Measurements from ENCODE around the gene PAQR7. TPM values are rescaled to one million over a fixed set of nuclear protein-coding genes. Genes with fewer than 3 reads are reported as not detected.
"Not testable (repeated sequence)": the region's sequence is repeated elsewhere in the genome, so short reads cannot be mapped to it uniquely, and the experiment has no call there.

PAQR7 gene
- total RNA-seq, 1 donor from 2014 or later, result 7.9 TPM

- no peaks in the 10 kb centered on the region for H3K9me3 Mint-ChIP-seq
- no peaks in the 10 kb centered on the region for H3K27me3 Mint-ChIP-seq (ENCODE audit: low read depth)
- H3K27ac Mint-ChIP-seq, result no peak overlapping the region
- intact Hi-C loops (cut with micrococcal nuclease), result no loop called here
- peaks cover 6% of the 10 kb centered on the region for H3K36me3 Mint-ChIP-seq (ENCODE audit: low read depth)
- DNase-seq (ENCODE audit: low spot score), result no peak
- no peak overlapping the region for H3K4me3 Mint-ChIP-seq (ENCODE audit: low read depth)
- H3K4me1 Mint-ChIP-seq (ENCODE audit: low read depth), result no peaks in the 10 kb centered on the region
Observed at GRCh38 chr1:25844536-25845337, 30.8 kb downstream of the PAQR7 start.

- intact Hi-C loops (cut with micrococcal nuclease), result no loop called here
- Mint-ChIP-seq H3K9me3 (no peaks in the 10 kb centered on the region), H3K4me1 (ENCODE audit: low read depth) (no peaks in the 10 kb centered on the region), H3K36me3 (ENCODE audit: low read depth) (peaks cover 6% of the 10 kb centered on the region), H3K27ac (no peak overlapping the region), H3K4me3 (ENCODE audit: low read depth) (no peak overlapping the region), H3K27me3 (ENCODE audit: low read depth) (no peaks in the 10 kb centered on the region)
- no peak for DNase-seq (ENCODE audit: low spot score)
Observed at GRCh38 chr1:25843483-25843882, 32.0 kb downstream of the PAQR7 start.

- not testable (repeated sequence) for H3K27ac Mint-ChIP-seq
Observed at GRCh38 chr1:25839808-25840207, 35.7 kb downstream of the PAQR7 start.

GRCh38 chr1:25837262-25837875 is 38.1 kb downstream of the PAQR7 start:
- DNase-seq (ENCODE audit: low spot score), result no peak
- no peak overlapping the region for H3K27ac Mint-ChIP-seq
- no peaks in the 10 kb centered on the region for H3K9me3 Mint-ChIP-seq
- H3K36me3 Mint-ChIP-seq (ENCODE audit: low read depth), result peaks cover 36% of the 10 kb centered on the region
- H3K4me1 Mint-ChIP-seq (ENCODE audit: low read depth), result no peaks in the 10 kb centered on the region
- no peak overlapping the region for H3K4me3 Mint-ChIP-seq (ENCODE audit: low read depth)
- intact Hi-C loops (cut with micrococcal nuclease), result no loop called here
- no peaks in the 10 kb centered on the region for H3K27me3 Mint-ChIP-seq (ENCODE audit: low read depth)

More at GRCh38 chr1:25839808-25840207, 35.7 kb downstream of the PAQR7 start:
- H3K27me3 Mint-ChIP-seq (ENCODE audit: low read depth); H3K4me3 Mint-ChIP-seq (ENCODE audit: low read depth); DNase-seq (ENCODE audit: low spot score); intact Hi-C loops (cut with micrococcal nuclease); H3K4me1 Mint-ChIP-seq (ENCODE audit: low read depth); H3K9me3 Mint-ChIP-seq: not testable (repeated sequence)
- peaks cover 17% of the 10 kb centered on the region for H3K36me3 Mint-ChIP-seq (ENCODE audit: low read depth)

GRCh38 chr1:25836695-25837094 is 38.8 kb downstream of the PAQR7 start:
- no peaks in the 10 kb centered on the region for H3K9me3 Mint-ChIP-seq
- intact Hi-C loops (cut with micrococcal nuclease), result no loop called here
- peaks cover 40% of the 10 kb centered on the region for H3K36me3 Mint-ChIP-seq (ENCODE audit: low read depth)

GRCh38 chr1:25834894-25835293 is 40.6 kb downstream of the PAQR7 start:
- no peaks in the 10 kb centered on the region for H3K27me3 Mint-ChIP-seq (ENCODE audit: low read depth)
- H3K9me3 Mint-ChIP-seq, result no peaks in the 10 kb centered on the region
- peaks cover 3% of the 10 kb centered on the region for H3K4me1 Mint-ChIP-seq (ENCODE audit: low read depth)
- no peak overlapping the region for H3K4me3 Mint-ChIP-seq (ENCODE audit: low read depth)
- intact Hi-C loops (cut with micrococcal nuclease), result no loop called here
- H3K36me3 Mint-ChIP-seq (ENCODE audit: low read depth), result peaks cover 54% of the 10 kb centered on the region
- H3K27ac Mint-ChIP-seq, result no peak overlapping the region
- DNase-seq (ENCODE audit: low spot score), result no peak

More at GRCh38 chr1:25836695-25837094, 38.8 kb downstream of the PAQR7 start:
- DNase-seq (ENCODE audit: low spot score), result no peak
- Mint-ChIP-seq H3K4me3 (ENCODE audit: low read depth) (no peak overlapping the region), H3K27ac (no peak overlapping the region), H3K4me1 (ENCODE audit: low read depth) (peaks cover 1% of the 10 kb centered on the region), H3K27me3 (ENCODE audit: low read depth) (no peaks in the 10 kb centered on the region)

- H3K27ac Mint-ChIP-seq, result no peak overlapping the region
Observed at GRCh38 chr1:25833158-25833557, 42.4 kb downstream of the PAQR7 start.

GRCh38 chr1:25832336-25833037 is 43.0 kb downstream of the PAQR7 start:
- peaks cover 68% of the 10 kb centered on the region for H3K36me3 Mint-ChIP-seq (ENCODE audit: low read depth)

More at GRCh38 chr1:25833158-25833557, 42.4 kb downstream of the PAQR7 start:
- Mint-ChIP-seq H3K27me3 (ENCODE audit: low read depth) (no peaks in the 10 kb centered on the region), H3K36me3 (ENCODE audit: low read depth) (peaks cover 66% of the 10 kb centered on the region), H3K9me3 (no peaks in the 10 kb centered on the region), H3K4me3 (ENCODE audit: low read depth) (no peak overlapping the region), H3K4me1 (ENCODE audit: low read depth) (peaks cover 3% of the 10 kb centered on the region)
- no peak for DNase-seq (ENCODE audit: low spot score)
- intact Hi-C loops (cut with micrococcal nuclease), result no loop called here

GRCh38 chr1:25831569-25832196 is 43.8 kb downstream of the PAQR7 start:
- H3K9me3 Mint-ChIP-seq, result no peaks in the 10 kb centered on the region
- no peak for DNase-seq (ENCODE audit: low spot score)
- peaks cover 3% of the 10 kb centered on the region for H3K4me1 Mint-ChIP-seq (ENCODE audit: low read depth)
- H3K27ac Mint-ChIP-seq, result no peak overlapping the region
- intact Hi-C loops (cut with micrococcal nuclease), result no loop called here
- no peaks in the 10 kb centered on the region for H3K27me3 Mint-ChIP-seq (ENCODE audit: low read depth)
- peaks cover 70% of the 10 kb centered on the region for H3K36me3 Mint-ChIP-seq (ENCODE audit: low read depth)
- no peak overlapping the region for H3K4me3 Mint-ChIP-seq (ENCODE audit: low read depth)

More at GRCh38 chr1:25832336-25833037, 43.0 kb downstream of the PAQR7 start:
- Mint-ChIP-seq H3K4me1 (ENCODE audit: low read depth) (peaks cover 3% of the 10 kb centered on the region), H3K27ac (no peak overlapping the region), H3K4me3 (ENCODE audit: low read depth) (no peak overlapping the region), H3K27me3 (ENCODE audit: low read depth) (no peaks in the 10 kb centered on the region), H3K9me3 (no peaks in the 10 kb centered on the region)
- DNase-seq (ENCODE audit: low spot score), result no peak
- intact Hi-C loops (cut with micrococcal nuclease), result no loop called here

GRCh38 chr1:25829046-25829445 is 46.5 kb downstream of the PAQR7 start:
- Mint-ChIP-seq H3K9me3 (no peaks in the 10 kb centered on the region), H3K27ac (no peak overlapping the region), H3K27me3 (ENCODE audit: low read depth) (no peaks in the 10 kb centered on the region), H3K4me3 (ENCODE audit: low read depth) (no peak overlapping the region), H3K36me3 (ENCODE audit: low read depth) (peaks cover 64% of the 10 kb centered on the region), H3K4me1 (ENCODE audit: low read depth) (peaks cover 3% of the 10 kb centered on the region)
- no peak for DNase-seq (ENCODE audit: low spot score)
- intact Hi-C loops (cut with micrococcal nuclease), result no loop called here

GRCh38 chr1:25828491-25828890 is 47.0 kb downstream of the PAQR7 start:
- intact Hi-C loops (cut with micrococcal nuclease), result no loop called here
- no peak for DNase-seq (ENCODE audit: low spot score)
- peaks cover 61% of the 10 kb centered on the region for H3K36me3 Mint-ChIP-seq (ENCODE audit: low read depth)

GRCh38 chr1:25826571-25826970 is 48.9 kb downstream of the PAQR7 start:
- Mint-ChIP-seq H3K36me3 (ENCODE audit: low read depth) (peaks cover 49% of the 10 kb centered on the region), H3K27me3 (ENCODE audit: low read depth) (no peaks in the 10 kb centered on the region), H3K4me3 (ENCODE audit: low read depth) (no peak overlapping the region), H3K9me3 (no peaks in the 10 kb centered on the region), H3K27ac (no peak overlapping the region), H3K4me1 (ENCODE audit: low read depth) (peaks cover 7% of the 10 kb centered on the region)
- intact Hi-C loops (cut with micrococcal nuclease), result no loop called here
- no peak for DNase-seq (ENCODE audit: low spot score)

More at GRCh38 chr1:25828491-25828890, 47.0 kb downstream of the PAQR7 start:
- H3K9me3 Mint-ChIP-seq, result no peaks in the 10 kb centered on the region
- H3K27ac Mint-ChIP-seq, result no peak overlapping the region
- H3K4me3 Mint-ChIP-seq (ENCODE audit: low read depth), result no peak overlapping the region
- peaks cover 3% of the 10 kb centered on the region for H3K4me1 Mint-ChIP-seq (ENCODE audit: low read depth)
- H3K27me3 Mint-ChIP-seq (ENCODE audit: low read depth), result no peaks in the 10 kb centered on the region
